Parathyroid adenoma (tissue), 2 donors: ENCODE measurements around the gene ULBP1.
"Not testable (repeated sequence)": the region's sequence is repeated elsewhere in the genome, so short reads cannot be mapped to it uniquely, and the experiment has no call there.

Experiments
- H2AFZ ChIP-seq: fragments of 300-600 bp; sonication (generic); one replicate; pipeline ENCODE4 v1.7.0; 2017; ENCODE audit warnings: antibody characterized with exemption, mild to moderate bottlenecking
- H3K27ac ChIP-seq: fragments of 300-600 bp; sonication (generic); one replicate; pipeline ENCODE4 v1.7.0; 2017
- H3K27me3 ChIP-seq: fragments of 300-600 bp; sonication (generic); one replicate; pipeline ENCODE4 v1.7.0; 2017; ENCODE audit warnings: low read length; ENCODE audit not compliant: control insufficient read depth, insufficient read depth
- H3K36me3 ChIP-seq: fragments of 300-600 bp; sonication (generic); one replicate; pipeline ENCODE4 v1.7.0; 2017; ENCODE audit warnings: low read length; ENCODE audit not compliant: control insufficient read depth, insufficient read depth
- H3K4me1 ChIP-seq: fragments of 300-600 bp; sonication (generic); one replicate; pipeline ENCODE4 v1.7.0; 2017; ENCODE audit warnings: control low read depth
- H3K4me2 ChIP-seq: fragments of 300-600 bp; sonication (generic); one replicate; pipeline ENCODE4 v1.7.0; 2017; ENCODE audit warnings: low read length
- H3K4me3 ChIP-seq: fragments of 300-600 bp; sonication (generic); one replicate; pipeline ENCODE4 v1.7.0; 2017; ENCODE audit warnings: low read depth, low read length
- H3K79me2 ChIP-seq: fragments of 300-600 bp; sonication (generic); one replicate; pipeline ENCODE4 v1.7.0; 2017; ENCODE audit warnings: control low read depth
- H3K9ac ChIP-seq: fragments of 300-600 bp; sonication (generic); one replicate; pipeline ENCODE4 v1.7.0; 2017; ENCODE audit warnings: mild to moderate bottlenecking
- H3K9me3 ChIP-seq: fragments of 300-600 bp; sonication (generic); one replicate; pipeline ENCODE4 v1.7.0; 2017; ENCODE audit warnings: low read length; ENCODE audit not compliant: control insufficient read depth
- CTCF ChIP-seq: fragments of 300-600 bp; sonication (generic); IDR thresholded peaks from one replicate; pipeline ENCODE4 v1.7.0; 2017; ENCODE audit warnings: antibody characterized with exemption, mild to moderate bottlenecking
- donor health status: primary hyperparathyroidism.

Gene ULBP1

GRCh38 chr6:149942461-149942829 lies 21.3 kb upstream of the ULBP1 start:
- H3K9me3 ChIP-seq = no peaks in the 10 kb centered on the region
- H3K4me2 ChIP-seq = peak overlapping the region; percentile 84
- no peak for TF ChIP-seq CTCF
- no peaks in the 10 kb centered on the region for H3K79me2 ChIP-seq
- no peaks in the 10 kb centered on the region for H3K27me3 ChIP-seq
- H3K27ac ChIP-seq = no peak overlapping the region
- no peak overlapping the region for H2AFZ ChIP-seq
- H3K36me3 ChIP-seq = no peaks in the 10 kb centered on the region
- H3K4me1 ChIP-seq = peaks cover 3% of the 10 kb centered on the region
- no peak overlapping the region for H3K9ac ChIP-seq
- peak overlapping the region; percentile 39 for H3K4me3 ChIP-seq

GRCh38 chr6:149943321-149943720 lies 20.4 kb upstream of the ULBP1 start:
- not testable (repeated sequence) for H3K9ac ChIP-seq, H3K27me3 ChIP-seq, H3K79me2 ChIP-seq, H3K27ac ChIP-seq, H3K4me3 ChIP-seq, H3K36me3 ChIP-seq, H2AFZ ChIP-seq, H3K4me1 ChIP-seq, H3K4me2 ChIP-seq, H3K9me3 ChIP-seq

GRCh38 chr6:149945276-149945675 lies 18.5 kb upstream of the ULBP1 start:
- not testable (repeated sequence) for H2AFZ ChIP-seq, H3K4me2 ChIP-seq, H3K36me3 ChIP-seq, H3K9ac ChIP-seq, H3K27ac ChIP-seq, H3K27me3 ChIP-seq, H3K4me1 ChIP-seq, H3K4me3 ChIP-seq, H3K79me2 ChIP-seq, H3K9me3 ChIP-seq

- H3K79me2 ChIP-seq, H3K4me3 ChIP-seq, H3K36me3 ChIP-seq, H3K27me3 ChIP-seq, H3K27ac ChIP-seq, H3K4me1 ChIP-seq, H2AFZ ChIP-seq, H3K9ac ChIP-seq, H3K4me2 ChIP-seq, H3K9me3 ChIP-seq: not testable (repeated sequence)
These were observed 17.1 kb upstream of the ULBP1 start for GRCh38 chr6:149946631-149947030.

GRCh38 chr6:149947533-149947932 lies 16.2 kb upstream of the ULBP1 start:
- not testable (repeated sequence) for H3K4me3 ChIP-seq, H3K27me3 ChIP-seq, H3K36me3 ChIP-seq, H3K4me2 ChIP-seq, H3K9ac ChIP-seq, H3K4me1 ChIP-seq, H3K9me3 ChIP-seq, H3K27ac ChIP-seq, H2AFZ ChIP-seq, H3K79me2 ChIP-seq

GRCh38 chr6:149948011-149948410 lies 15.7 kb upstream of the ULBP1 start:
- H3K9me3 ChIP-seq = no peaks in the 10 kb centered on the region
- no peaks in the 10 kb centered on the region for H3K79me2 ChIP-seq
- no peaks in the 10 kb centered on the region for H3K4me1 ChIP-seq
- H2AFZ ChIP-seq = no peak overlapping the region
- H3K4me3 ChIP-seq = no peak overlapping the region
- H3K9ac ChIP-seq = no peak overlapping the region
- H3K27ac ChIP-seq = no peak overlapping the region
- H3K4me2 ChIP-seq = no peak overlapping the region
- H3K27me3 ChIP-seq = peaks cover 6% of the 10 kb centered on the region
- no peaks in the 10 kb centered on the region for H3K36me3 ChIP-seq
- no peak for TF ChIP-seq CTCF

GRCh38 chr6:149948616-149949015 lies 15.1 kb upstream of the ULBP1 start:
- Histone ChIP-seq H3K27me3 (peaks cover 6% of the 10 kb centered on the region), H3K79me2 (no peaks in the 10 kb centered on the region), H3K4me3 (no peak overlapping the region), H3K36me3 (no peaks in the 10 kb centered on the region), H3K27ac (no peak overlapping the region), H3K9ac (no peak overlapping the region), H3K4me1 (no peaks in the 10 kb centered on the region), H3K9me3 (no peaks in the 10 kb centered on the region), H3K4me2 (no peak overlapping the region), H2AFZ (no peak overlapping the region)
- no peak for TF ChIP-seq CTCF
